Left ventricle myocardium superior (tissue), 1 donor: ENCODE results near the gene GRIK4. TPM values are rescaled to one million over a fixed set of nuclear protein-coding genes. Genes with fewer than 3 reads are reported as not detected.

Experiments
- ATAC-seq: fragments of 200-7000 bp; cut with Tn5 transposase; one replicate; pipeline ENCODE4 v1.9.1; 2020; ENCODE audit warnings: mild to moderate bottlenecking, moderate library complexity
- DNase-seq: peaks from one replicate; pipeline ENCODE4 v3.0.0-alpha.2; 2020
- intact Hi-C: fragments of 100-400 bp; cut with micrococcal nuclease; formaldehyde crosslinking; loops from one replicate; pipeline ENCODE4 v1.11.0; 2022
- total RNA-seq: library from RNA; stranded (reverse); fragmentation: NEBNext Ultra II Directional; extraction: Animal tissue kit (Norgen Biotek cat#: 25700); gene quantifications from one replicate; pipeline ENCODE4 v1.2.1, GENCODE V29; 2021
- donor health status: DM: no; HTN: yes; CAD: no; lungs with severe emphysema.

GRIK4 gene
- total RNA-seq, 1 donor from 2014 or later = 0.22 TPM

DNA sequence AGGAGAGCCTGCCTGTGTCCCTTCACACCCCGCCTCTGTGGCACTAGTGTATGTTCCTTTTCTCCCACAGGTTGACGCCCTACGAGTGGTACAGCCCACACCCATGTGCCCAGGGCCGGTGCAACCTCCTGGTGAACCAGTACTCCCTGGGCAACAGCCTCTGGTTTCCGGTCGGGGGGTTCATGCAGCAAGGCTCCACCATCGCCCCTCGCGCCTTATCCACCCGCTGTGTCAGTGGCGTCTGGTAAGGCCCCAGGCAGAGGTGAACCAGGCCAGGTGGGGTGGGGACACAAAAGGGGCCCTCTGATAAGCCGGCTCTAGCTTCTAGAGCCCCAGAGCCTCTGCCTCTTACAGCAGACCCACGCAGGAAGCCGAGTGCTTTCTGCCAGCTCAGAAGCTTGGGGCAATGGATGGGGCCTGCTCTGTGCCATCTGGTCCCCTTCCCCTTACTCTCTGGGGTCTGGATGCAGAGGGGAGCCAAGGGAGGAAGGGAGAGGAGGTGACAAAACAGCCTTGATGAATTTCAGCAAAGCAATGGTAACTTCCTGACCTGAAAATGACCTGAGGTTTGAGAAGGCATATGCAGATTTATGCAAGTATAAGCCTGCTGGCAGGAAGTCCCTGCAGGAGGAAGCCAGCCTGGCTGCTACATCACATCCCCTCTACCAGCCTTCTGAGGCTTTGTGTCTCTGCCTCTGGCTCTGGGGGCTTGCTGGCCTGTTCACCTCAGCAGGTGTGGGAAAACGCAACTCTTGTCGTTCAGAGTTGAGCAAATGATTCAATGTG, 445.4 kb downstream of the GRIK4 start:
- intact Hi-C loops = no loop called here
- no peak for ATAC-seq
- no peak for DNase-seq

DNA sequence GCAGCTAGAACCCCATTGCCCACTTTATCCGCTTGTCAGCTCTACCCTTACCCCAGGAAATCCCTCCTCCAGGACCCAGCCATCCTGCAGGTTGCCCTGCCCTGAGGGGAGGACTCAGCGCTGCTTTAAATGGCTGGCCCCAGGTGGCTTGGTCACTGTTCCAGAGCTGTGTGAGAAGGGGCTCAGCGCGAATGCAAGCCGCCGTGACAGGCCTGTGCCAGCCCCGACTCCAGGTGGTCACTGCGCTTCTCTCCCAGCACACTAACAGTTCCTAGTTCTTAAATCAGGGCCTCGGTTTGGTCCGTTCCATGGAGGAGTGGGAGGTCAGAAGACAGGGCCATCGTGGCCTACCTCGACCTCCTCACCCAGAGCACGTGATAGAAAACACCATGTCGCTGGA, 446.6 kb downstream of the GRIK4 start:
- intact Hi-C loops = no loop called here
- ATAC-seq (no peak), DNase-seq (no peak)

DNA sequence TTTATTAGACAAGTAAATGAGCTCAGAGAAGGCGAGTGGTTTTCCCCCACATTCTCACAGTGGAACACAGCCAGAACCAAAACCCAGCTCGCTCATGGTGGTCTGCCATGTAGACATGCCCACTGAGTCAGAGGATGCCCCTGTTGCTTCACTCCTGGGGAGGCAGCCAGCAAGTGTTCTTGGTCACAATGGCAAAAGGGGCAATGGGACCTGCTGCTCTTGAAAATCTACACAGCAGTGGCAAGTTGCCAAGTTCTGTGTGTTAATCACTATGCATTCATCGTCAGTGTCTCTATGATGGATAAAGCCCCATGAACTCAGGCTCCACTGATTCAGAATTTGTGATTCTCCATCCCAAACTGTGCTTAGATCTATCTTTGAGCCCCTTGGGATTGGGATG, 447.6 kb downstream of the GRIK4 start:
- DNase-seq = no peak
- intact Hi-C loops = no loop called here
- no peak for ATAC-seq

DNA sequence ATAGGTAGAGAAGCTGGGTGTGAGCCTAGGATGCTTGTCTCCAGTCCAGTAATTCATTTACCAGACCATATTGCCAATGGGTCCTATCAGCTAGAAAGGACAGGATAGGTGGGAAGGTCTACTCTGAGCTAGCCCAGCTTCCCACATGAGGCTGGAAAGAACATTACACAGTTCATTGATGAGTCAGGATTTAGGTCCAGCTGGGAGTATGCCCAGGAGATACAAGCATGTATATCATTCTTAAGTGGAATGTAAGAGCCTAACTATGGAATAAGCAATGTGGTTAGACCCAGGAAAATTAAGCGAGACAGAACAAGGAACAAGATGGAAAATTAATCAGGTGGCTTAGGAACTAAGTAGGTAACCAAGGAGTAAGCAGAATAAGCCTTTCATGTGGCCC, 453.3 kb downstream of the GRIK4 start:
- ATAC-seq (no peak), DNase-seq (no peak)
- intact Hi-C loops = no loop called here

DNA sequence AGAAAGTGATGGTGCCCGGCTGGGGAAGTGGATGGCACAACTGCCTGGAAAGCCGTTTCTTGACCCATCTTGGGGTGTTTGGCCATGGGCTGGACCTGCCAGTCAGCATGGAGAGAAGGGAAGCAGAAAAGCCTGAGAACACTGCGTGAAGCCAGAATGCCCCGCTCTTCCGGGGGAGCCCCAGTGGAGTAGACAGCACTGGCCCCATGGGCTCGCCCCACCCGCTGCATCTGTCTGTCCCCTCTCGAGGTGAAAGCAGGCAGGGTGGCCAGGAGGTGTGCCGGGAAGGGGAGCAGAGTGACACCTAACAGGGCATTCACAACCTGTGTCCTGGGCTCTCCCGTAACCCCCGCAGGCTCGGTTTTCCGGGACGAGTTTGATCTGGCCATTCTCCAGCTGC, 455.3 kb downstream of the GRIK4 start:
- DNase-seq = no peak
- ATAC-seq = no peak
- intact Hi-C loops = no loop called here

DNA sequence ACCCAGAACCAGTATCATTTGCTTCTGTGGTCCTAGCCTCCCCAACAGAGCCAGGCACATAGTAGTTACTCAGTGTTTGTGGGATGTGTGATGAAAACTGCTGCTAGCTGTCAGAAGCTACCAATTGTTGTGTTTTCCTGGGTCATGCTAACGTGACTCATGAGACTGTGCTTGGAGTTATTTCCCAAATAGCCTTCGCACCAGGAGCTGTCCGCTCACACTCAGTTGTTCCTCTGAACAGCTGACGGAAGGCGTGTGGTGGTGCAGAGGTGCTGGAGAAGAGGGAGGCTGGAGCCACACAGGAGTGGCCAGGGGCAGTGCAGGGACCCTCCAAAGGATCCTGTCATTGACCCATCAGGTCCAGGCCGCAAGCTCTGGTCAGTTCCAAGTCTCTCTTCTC, 458.4 kb downstream of the GRIK4 start:
- intact Hi-C loops = no loop called here
- DNase-seq = no peak
- no peak for ATAC-seq

DNA sequence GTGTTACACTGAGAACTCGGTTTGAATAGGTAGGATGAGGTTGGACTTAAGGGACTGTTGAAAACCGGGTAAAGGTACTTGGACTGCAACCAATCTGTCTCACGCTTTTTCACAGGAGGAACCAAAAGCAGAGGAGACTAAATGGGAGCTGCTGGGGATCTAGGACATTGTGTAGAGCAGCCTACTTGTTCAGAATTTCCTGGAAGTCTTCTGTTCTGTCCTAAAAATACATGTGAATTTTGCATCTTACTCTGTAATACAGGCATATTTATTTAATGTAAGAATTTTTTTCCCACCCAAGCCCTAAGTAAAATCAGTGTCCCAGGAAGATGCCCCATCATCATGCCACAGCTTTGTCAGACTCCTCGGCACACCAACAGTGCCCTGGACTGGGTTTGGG, 460.3 kb downstream of the GRIK4 start:
- intact Hi-C loops = no loop called here
- ATAC-seq (no peak), DNase-seq (no peak)

DNA sequence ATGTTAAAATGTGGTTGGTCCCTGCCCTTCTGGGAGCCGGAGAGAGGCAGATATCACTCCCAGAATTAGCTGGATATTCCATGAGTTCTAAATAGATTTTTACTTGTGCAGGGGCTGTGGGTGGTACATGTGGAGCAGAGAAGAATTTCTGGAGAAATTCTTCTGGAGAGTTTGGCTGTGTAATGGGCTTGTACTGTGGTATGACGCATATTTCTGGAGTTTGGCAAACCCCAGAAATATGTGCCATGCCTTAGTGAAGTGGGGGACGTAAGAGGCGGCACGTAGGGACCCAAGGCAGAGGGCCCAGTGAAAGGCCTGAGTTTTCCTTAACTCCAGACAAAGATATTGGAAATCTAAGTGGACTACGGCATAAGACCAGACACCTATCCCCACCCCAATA, 461.1 kb downstream of the GRIK4 start:
- intact Hi-C loops = no loop called here
- ATAC-seq (no peak), DNase-seq (no peak)

DNA sequence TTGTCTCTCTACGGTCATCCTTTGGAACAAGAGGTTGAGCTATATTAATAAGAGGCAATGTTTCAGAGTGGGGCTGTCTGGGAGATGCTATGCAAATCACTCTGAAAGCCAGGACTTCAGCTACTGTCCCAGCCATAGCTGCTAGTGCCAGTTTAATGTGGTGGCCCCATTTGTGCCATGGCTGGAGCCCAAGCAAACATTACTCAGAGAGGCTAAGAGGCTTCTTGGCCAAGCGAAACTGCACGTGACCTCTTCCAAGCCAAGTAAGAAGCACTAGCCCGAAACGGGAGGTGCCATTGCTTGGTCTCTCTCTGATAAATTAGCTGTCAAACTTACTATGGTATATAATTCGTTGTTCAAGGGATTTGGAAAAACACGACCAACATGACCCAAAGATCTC, 462.0 kb downstream of the GRIK4 start:
- intact Hi-C loops = no loop called here
- DNase-seq (no peak), ATAC-seq (no peak)

DNA sequence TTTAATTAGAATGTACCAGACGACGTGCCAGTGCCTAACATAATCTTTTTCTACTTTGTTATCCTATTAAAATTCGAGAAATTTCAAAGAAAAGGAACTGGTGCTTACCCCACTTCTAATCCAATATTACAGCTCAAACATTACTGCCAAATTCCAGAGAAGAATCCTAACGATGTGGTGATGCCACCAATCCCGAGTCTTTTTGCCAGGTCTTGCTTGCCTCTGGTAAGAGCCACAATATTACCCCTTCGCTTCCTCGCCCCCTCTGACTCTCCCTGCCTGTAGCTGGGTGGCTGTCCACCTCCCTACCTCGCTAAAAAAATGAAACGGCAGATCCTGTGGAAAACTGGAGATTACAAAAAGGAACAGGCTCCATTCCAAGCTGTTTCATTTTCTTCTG, 462.9 kb downstream of the GRIK4 start:
- DNase-seq (no peak), ATAC-seq (no peak)
- intact Hi-C loops = no loop called here

DNA sequence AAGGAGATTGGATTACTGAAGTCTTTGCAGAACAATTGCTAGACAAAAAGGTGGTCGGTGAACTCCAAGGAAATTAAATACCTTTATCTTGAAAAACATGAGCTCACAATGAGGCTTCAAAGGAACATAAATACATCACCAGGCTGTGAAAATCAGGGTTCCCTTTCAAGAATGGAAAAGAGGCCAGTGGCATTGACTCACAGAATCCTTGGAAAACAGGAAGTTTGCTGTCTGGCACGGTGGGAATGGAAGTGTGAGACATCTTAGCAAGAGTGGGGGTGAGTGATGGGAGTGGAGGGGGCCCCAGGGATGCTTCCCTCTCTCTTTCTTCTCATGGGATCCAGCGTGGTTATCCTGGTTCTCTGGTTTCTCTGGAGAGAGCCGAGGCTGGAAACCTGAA, 463.4 kb downstream of the GRIK4 start:
- intact Hi-C loops = no loop called here
- DNase-seq = no peak
- ATAC-seq = no peak

DNA sequence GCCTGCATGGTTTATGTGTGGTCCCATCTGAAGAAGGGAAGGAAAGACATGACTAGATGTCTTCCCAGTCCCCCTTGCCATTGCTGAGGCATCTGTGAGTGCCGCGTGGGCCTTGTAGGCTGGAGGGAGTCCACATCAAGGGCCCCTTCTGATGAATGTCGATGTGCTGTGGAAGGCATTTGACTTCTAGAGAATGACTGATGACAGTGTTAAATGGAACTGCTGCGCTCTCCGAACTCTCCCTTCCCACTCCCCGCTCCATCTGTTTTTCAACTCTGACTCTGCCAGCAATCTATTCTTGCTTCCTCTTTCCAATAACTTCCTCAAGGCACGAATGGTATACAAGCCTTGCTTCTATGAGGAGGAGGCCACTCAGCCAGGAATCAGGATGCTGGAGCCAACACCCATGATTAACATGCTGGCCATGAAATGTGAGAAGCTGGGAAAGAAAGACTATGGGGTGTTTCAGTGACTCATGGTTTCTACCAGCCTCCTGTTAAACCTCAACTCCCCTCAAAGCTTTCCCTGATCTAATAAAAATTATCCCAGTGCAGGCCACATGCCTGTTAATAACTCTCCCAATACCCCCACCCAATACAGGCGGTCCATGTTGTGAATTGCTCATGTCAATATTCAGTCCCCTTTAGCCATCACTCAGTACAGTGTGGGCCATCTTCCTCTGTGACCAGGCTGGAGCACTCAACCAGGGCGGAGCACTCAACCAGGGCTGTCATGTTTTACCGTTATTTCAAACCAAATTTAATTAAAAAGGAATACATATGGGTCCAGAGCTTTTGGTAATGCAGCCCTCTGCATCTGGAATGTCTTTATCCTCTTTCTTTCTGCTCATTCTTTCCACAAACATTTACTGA, 466.0 kb downstream of the GRIK4 start:
- DNase-seq = no peak
- intact Hi-C loops = no loop called here
- no peak for ATAC-seq

DNA sequence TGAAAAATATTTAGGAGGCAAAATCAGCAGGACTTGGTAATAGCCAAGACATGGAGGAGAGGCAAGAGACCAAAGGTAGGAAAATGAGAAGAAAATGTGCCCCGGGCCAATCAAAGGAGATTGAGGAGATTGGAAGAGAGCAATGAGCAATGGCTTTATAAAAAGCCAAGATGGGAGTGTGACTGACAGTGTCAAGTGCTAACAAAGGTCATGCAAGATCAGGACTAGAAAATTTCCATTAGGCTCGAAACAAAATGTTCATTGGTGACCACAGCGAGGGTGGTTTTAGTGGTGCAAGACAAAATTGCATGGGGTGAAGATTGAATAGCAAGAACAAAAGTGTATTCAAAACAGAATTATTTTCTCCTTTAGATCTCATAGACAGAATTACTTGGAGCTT, 467.2 kb downstream of the GRIK4 start:
- ATAC-seq = no peak
- intact Hi-C loops = no loop called here
- DNase-seq = no peak

DNA sequence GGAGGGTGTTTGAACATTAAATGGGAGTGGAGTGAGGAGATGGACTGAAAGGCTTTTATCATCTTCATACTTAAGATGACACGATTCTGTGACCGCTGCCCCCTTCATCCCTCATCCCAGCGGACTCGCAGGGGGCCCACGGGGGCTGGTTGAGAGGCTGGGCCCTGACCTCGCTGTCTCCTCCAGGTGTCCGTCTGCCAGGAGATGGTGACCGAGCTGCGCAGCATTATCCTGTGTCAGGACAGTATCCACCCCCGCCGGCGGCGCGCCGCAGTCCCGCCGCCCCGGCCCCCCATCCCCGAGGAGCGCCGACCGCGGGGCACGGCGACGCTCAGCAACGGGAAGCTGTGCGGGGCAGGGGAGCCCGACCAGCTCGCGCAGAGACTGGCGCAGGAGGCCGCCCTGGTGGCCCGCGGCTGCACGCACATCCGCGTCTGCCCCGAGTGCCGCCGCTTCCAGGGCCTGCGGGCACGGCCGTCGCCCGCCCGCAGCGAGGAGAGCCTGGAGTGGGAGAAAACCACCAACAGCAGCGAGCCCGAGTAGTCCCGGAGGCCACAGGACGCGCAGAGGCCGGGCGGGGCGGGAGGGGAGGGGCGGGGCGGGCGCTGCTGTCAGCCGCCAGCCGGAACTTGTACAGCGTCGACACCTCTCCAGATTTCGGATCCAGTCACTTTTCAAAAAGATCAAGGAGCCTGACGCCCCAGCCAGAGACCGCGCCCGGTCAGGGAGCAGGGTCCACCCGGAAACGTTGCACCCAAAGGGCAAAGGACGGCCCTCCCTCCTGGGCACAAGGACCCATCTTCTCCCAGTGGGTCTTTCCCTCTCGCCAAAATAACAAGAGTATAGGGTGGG, 474.4 kb downstream of the GRIK4 start:
- peak; percentile 94 for ATAC-seq
- intact Hi-C loops = no loop called here
- peak; percentile 63 for DNase-seq

DNA sequence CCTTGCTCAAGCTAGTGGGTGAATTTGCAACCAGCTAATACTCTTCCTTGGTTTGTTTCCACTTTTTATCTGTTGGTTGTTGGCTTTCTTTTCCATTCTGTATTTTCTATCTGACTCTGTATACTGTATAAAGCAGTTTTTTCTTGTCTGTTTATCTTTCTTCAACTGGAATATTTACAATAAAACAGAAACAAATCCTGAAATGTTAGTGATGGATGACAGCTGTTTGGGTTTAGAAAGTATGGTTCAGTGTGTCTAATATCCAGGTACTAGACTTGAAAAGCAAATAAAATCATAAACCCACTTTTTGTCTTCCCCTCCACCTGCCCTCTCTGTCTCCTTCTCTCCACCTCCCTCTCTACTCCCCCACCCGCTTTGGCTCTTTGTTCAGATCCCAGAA, 477.1 kb downstream of the GRIK4 start:
- intact Hi-C loops = no loop called here
- ATAC-seq (no peak), DNase-seq (no peak)

DNA sequence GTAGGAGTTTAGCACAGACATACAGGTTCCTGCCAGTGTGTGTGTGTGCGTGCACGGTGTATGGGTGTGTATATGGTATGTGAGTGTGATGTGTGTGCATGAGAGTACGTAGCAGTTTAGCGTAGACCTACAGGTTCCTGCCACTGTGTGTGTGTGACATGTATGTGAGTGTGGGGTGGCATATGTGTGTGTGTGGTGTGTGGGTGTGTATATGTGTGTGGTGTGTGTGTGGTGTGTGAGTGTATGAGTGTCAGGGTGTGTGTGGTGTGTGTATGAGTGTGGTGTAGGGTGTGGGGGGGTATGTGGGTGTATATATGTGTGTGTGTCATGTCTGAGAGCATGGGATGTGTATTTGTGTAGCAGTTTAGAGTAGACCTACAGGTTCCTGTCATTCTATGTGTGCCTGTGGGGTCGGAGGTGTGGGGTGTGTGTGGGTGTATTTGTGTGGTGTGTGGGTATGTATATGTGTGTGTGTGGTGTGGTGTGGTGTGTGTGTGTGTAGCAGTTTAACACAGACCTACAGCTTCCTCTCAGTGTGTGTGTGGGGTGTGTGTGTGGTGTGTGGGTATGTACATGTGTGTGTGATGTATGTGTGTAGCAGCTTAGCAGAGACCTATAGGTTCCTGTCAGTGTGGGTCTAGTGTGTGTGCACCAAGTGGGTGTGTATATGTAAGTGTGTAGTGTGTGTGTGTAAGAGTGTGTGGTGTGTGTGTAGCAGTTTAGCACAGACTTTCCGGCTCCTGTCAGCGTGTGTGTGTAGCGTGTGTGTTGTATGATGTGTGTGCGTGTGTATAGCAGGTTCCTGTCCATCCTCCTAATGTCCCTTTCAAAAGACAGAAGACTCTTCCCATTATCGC, 480.5 kb downstream of the GRIK4 start:
- no peak for ATAC-seq
- no peak for DNase-seq
- intact Hi-C loops = no loop called here

DNA sequence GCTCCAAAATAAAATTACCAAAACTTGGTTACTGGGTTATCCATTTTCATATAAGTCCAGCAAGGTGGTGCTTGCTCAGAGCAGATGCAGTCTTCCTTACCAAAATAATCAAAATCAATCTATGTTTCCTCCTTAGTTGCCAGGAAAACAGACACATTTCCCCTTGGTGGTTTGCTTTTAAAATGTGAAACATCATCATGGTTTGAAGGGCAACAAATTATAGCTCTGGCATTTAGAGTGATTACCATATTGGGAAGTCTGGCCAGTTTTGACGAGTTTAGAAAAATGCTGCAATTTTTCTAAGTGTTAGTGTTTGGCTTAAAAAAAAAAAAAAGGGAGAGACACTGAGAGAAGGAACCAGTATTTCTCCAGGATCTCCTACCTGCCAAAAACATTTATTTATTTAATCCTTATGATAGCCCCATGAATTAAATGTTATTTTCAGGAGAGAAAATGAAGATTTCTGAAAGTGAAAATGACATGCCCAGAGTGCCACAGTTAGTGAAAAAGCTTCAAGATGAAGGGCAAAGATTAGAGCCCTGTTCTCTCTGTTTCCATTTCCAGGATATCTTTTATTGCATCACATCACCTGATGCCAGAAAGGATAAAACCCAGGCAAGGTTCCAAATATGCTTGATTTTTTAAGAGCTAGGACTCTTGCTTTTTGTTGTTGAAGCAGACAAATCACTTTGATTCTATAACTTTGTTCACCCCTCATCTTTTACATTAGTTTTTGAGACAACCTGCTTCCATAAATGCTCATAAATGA, 482.7 kb downstream of the GRIK4 start:
- DNase-seq (no peak), ATAC-seq (no peak)
- intact Hi-C loops = no loop called here

DNA sequence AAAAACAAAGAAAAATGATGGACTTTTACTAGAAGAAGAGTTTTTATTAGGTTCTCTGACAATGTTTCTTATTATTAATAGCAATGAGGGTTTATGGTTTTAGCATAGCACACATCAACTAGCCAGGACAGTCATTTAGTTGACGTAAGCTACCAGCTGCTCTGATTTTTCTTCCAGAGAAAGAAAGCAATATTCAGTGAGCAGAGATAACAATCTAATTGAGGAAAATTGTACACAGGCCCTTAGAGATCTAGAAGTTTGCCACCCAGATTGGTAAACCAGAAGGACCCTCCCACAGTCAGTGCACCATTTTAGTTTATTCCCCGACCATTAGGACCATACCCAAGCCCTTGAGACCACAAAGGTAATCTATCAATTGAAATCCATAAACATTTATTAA, 483.6 kb downstream of the GRIK4 start:
- ATAC-seq = no peak

More for the DNA sequence above, 483.6 kb downstream of the GRIK4 start:
- DNase-seq = no peak
- intact Hi-C loops = no loop called here
